ENCODE results near the gene CHST7.

Gene CHST7

GRCh38 chrX:46621572-46621971, 48.0 kb downstream of the CHST7 start:
- no peaks in the 10 kb centered on the region for H3K4me1 ChIP-seq (ENCODE audit: low read depth, poor library complexity, severe bottlenecking)
- no peak overlapping the region for H3K4me2 ChIP-seq
- H3K4me3 ChIP-seq (IDR thresholded peaks at IDR 0.05; ENCODE audit: insufficient read depth, low read depth, low read length), result no peak overlapping the region
- no peak for TF ChIP-seq CTCF (conservative IDR thresholded peaks at IDR 0.05; ENCODE audit: low read depth, low read length)
- H3K79me2 ChIP-seq (ENCODE audit: insufficient read depth, low read depth), result no peaks in the 10 kb centered on the region
- H3K9ac ChIP-seq, result no peak overlapping the region
- no peak overlapping the region for H3K27ac ChIP-seq
- H3K27me3 ChIP-seq (ENCODE audit: insufficient read depth, low read depth), result no peaks in the 10 kb centered on the region
- H2AFZ ChIP-seq (ENCODE audit: low read depth), result no peak overlapping the region
- H4K20me1 ChIP-seq (ENCODE audit: insufficient read depth), result no peaks in the 10 kb centered on the region
- H3K36me3 ChIP-seq (ENCODE audit: insufficient read depth), result no peaks in the 10 kb centered on the region

GRCh38 chrX:46624090-46624786, 50.7 kb downstream of the CHST7 start:
- Histone ChIP-seq H3K4me1 (ENCODE audit: low read depth, poor library complexity, severe bottlenecking) (peaks cover 18% of the 10 kb centered on the region), H4K20me1 (ENCODE audit: insufficient read depth) (no peaks in the 10 kb centered on the region), H3K27me3 (ENCODE audit: insufficient read depth, low read depth) (no peaks in the 10 kb centered on the region), H3K4me2 (no peak overlapping the region), H3K36me3 (ENCODE audit: insufficient read depth) (no peaks in the 10 kb centered on the region), H3K4me3 (IDR thresholded peaks at IDR 0.05; ENCODE audit: insufficient read depth, low read depth, low read length) (no peak overlapping the region), H3K9ac (no peak overlapping the region), H2AFZ (ENCODE audit: low read depth) (no peak overlapping the region), H3K79me2 (ENCODE audit: insufficient read depth, low read depth) (no peaks in the 10 kb centered on the region), H3K27ac (no peak overlapping the region)
- TF ChIP-seq CTCF (conservative IDR thresholded peaks at IDR 0.05; ENCODE audit: low read depth, low read length), result no peak

GRCh38 chrX:46626566-46626965, 53.0 kb downstream of the CHST7 start:
- Histone ChIP-seq H3K27me3 (ENCODE audit: insufficient read depth, low read depth) (no peaks in the 10 kb centered on the region), H3K36me3 (ENCODE audit: insufficient read depth) (no peaks in the 10 kb centered on the region), H3K4me1 (ENCODE audit: low read depth, poor library complexity, severe bottlenecking) (peaks cover 32% of the 10 kb centered on the region), H3K27ac (no peak overlapping the region), H3K4me3 (IDR thresholded peaks at IDR 0.05; ENCODE audit: insufficient read depth, low read depth, low read length) (no peak overlapping the region), H3K9ac (no peak overlapping the region), H4K20me1 (ENCODE audit: insufficient read depth) (no peaks in the 10 kb centered on the region), H3K79me2 (ENCODE audit: insufficient read depth, low read depth) (no peaks in the 10 kb centered on the region), H3K4me2 (no peak overlapping the region), H2AFZ (ENCODE audit: low read depth) (no peak overlapping the region)
- TF ChIP-seq CTCF (conservative IDR thresholded peaks at IDR 0.05; ENCODE audit: low read depth, low read length), result no peak

GRCh38 chrX:46627062-46627461, 53.5 kb downstream of the CHST7 start:
- H2AFZ ChIP-seq (ENCODE audit: low read depth), result no peak overlapping the region
- H3K9ac ChIP-seq, result no peak overlapping the region
- H3K4me3 ChIP-seq (IDR thresholded peaks at IDR 0.05; ENCODE audit: insufficient read depth, low read depth, low read length), result no peak overlapping the region
- H3K27me3 ChIP-seq (ENCODE audit: insufficient read depth, low read depth), result no peaks in the 10 kb centered on the region
- no peaks in the 10 kb centered on the region for H3K79me2 ChIP-seq (ENCODE audit: insufficient read depth, low read depth)
- H3K36me3 ChIP-seq (ENCODE audit: insufficient read depth), result no peaks in the 10 kb centered on the region
- TF ChIP-seq CTCF (conservative IDR thresholded peaks at IDR 0.05; ENCODE audit: low read depth, low read length), result no peak
- H3K4me1 ChIP-seq (ENCODE audit: low read depth, poor library complexity, severe bottlenecking), result peaks cover 32% of the 10 kb centered on the region
- no peak overlapping the region for H3K27ac ChIP-seq
- no peaks in the 10 kb centered on the region for H4K20me1 ChIP-seq (ENCODE audit: insufficient read depth)
- no peak overlapping the region for H3K4me2 ChIP-seq
